Fibroblast of the aortic adventitia (primary cell): ENCODE measurements around the gene NARS2. TPM values are rescaled to one million over a fixed set of nuclear protein-coding genes. Genes with fewer than 3 reads are reported as not detected.

Experiments used
- DNase-seq: peaks from one replicate; pipeline ENCODE4 v3.0.0-alpha.2; 2010; ENCODE audit warnings: low read depth
- H3K4me3 ChIP-seq: 2 replicates; pipeline ENCODE4 v1.5.1; 2011; ENCODE audit warnings: low read depth, mild to moderate bottlenecking, control low read depth, low read length, moderate library complexity
- total RNA-seq: library from RNA; depleted of rRNA; stranded (reverse); fragments of >200 nt; gene quantifications from 2 replicates; pipeline ENCODE4 v1.2.3, GENCODE V29; 2012; ENCODE audit warnings: low replicate concordance
- TF ChIP-seq, protein P1 (sequence below): IDR thresholded peaks from 2 replicates; pipeline ENCODE4 v1.5.1; 2011; ENCODE audit warnings: mild to moderate bottlenecking, low read length, control low read depth, inconsistent platforms; ENCODE audit not compliant: insufficient read depth

Gene NARS2
- total RNA-seq, 1 donor: 15.1 TPM

DNA sequence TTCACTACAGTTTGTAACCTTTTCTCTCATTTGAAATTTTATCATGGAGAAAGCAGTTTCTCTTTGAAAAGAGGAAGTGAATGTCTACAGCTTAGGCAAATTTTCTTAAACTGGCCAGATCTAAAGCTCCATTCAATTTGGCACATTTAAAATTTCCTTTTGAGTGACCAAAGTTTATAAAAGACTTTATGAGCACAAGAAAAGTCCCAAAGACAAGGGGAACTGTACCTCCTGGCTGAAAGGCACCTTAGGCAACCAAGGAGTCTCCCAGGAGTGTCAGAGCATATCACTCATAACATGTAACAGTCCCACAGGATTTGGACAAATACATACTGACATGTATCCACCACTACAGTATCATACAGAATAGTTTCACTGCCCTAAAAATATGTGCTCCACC lies 41.3 kb downstream of the NARS2 start:
- TF ChIP-seq, protein P1, sequence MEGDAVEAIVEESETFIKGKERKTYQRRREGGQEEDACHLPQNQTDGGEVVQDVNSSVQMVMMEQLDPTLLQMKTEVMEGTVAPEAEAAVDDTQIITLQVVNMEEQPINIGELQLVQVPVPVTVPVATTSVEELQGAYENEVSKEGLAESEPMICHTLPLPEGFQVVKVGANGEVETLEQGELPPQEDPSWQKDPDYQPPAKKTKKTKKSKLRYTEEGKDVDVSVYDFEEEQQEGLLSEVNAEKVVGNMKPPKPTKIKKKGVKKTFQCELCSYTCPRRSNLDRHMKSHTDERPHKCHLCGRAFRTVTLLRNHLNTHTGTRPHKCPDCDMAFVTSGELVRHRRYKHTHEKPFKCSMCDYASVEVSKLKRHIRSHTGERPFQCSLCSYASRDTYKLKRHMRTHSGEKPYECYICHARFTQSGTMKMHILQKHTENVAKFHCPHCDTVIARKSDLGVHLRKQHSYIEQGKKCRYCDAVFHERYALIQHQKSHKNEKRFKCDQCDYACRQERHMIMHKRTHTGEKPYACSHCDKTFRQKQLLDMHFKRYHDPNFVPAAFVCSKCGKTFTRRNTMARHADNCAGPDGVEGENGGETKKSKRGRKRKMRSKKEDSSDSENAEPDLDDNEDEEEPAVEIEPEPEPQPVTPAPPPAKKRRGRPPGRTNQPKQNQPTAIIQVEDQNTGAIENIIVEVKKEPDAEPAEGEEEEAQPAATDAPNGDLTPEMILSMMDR: no peak
- H3K4me3 ChIP-seq: no peak overlapping the region
- DNase-seq: no peak

DNA sequence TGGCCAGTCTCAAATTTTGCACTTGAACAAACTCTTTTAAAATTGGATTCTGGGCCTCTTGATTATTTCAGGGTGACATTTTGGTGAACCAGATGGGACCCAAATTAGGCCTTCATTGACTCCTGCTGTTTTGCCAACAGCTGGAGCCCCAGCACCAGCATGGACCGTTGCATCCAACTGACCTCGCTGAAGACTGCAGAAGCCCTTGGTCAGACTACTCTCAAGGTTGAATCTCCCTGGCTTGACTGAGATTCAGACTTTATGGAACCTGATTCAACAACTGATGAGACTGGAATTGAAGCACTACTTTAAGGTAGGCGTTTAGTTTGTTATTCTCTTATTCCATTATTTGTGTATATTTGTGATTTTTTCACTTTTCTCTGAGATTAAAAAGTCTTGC lies 41.7 kb downstream of the NARS2 start:
- H3K4me3 ChIP-seq: no peak overlapping the region
- TF ChIP-seq, protein P1: no peak
- no peak for DNase-seq

DNA sequence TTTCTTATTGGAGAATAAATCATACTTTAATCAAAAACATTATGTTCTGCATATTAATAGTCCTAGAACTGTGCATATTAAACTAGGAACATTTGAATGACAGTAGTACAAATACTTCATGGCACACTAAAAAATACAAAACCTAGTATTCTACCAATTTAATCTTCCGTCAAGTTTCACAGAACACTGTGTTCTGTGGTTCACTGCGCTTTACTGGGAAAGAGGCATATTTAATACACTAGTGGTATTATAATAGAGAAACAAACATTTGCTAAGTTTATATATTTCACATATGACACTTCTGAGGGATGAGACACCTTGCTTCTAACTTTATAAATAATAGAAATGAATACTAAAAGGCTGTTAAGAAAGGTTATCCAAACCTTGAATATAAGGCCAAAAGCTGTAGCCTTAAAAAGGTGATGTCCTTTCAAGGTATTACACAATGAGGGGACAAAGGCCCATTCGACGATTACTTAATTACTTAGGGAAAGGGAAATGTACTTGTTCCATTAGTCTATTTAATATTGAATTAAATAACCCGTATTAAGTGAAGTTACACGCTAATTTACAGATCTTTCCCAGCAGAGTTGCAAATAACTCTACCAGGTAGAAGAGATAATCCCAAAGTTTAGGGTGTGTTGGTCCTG lies 48.0 kb downstream of the NARS2 start:
- TF ChIP-seq, protein P1: no peak
- DNase-seq: no peak
- H3K4me3 ChIP-seq: no peak overlapping the region

DNA sequence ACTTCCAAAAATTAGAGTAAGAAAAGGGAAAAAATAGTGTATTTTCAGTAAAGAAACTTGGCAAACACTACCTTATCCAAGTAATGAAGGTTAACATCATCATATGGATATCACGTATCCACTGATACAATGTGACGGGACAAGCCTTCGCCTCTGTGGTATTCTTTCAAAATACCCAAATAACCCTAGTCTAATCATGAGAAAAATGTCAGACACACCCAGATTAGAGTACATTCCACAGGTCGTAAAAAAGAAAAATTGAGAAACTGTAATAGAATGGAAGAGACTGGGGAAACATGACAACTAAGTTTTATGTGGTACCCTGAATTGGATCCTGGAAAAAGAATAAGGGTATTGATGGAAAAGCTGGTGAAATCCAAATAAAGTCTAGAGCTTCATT lies 48.9 kb downstream of the NARS2 start:
- no peak for DNase-seq

DNA sequence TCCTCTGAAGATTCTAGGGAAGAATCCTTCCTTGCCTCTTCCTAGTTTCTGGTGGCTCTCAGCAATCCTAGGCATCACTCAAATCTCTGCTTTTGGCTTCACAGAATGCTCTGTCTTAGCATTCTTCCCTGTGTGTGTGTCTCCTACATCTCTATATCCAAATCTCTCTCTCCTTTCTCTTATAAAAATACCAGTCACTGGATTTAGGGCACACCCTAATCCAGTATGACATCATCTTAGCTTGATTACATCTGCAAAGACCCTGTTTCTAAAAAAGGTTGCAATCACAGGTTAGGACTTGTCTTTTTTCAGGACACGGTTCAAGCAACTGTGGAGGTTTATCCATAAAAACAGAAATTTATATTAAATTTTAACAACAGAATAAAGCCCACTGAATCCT lies 54.4 kb downstream of the NARS2 start:
- peak; percentile 12 for DNase-seq
- TF ChIP-seq, protein P1: no peak
- H3K4me3 ChIP-seq: no peak overlapping the region

More for the DNA sequence above, 48.9 kb downstream of the NARS2 start:
- no peak overlapping the region for H3K4me3 ChIP-seq
- TF ChIP-seq, protein P1: no peak

DNA sequence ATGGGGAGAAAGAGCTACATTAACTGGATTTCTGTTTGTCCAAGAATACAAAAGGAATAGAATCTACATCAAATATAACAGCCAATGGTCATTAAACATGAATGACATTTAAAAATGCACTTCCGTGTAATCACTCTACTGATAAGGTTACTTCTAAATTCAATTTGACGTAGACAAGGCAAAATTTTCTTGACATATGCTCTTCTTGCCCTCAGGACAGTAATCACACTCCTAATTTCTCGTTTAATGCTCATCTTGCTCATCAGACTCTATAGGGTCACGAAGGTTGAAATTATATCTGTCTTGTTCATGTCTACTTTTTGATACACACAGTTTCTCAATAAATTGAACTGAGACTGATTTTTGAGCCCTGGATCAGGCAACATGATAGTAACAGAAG lies 58.4 kb downstream of the NARS2 start:
- H3K4me3 ChIP-seq: no peak overlapping the region

More for the DNA sequence above, 58.4 kb downstream of the NARS2 start:
- no peak for DNase-seq
- TF ChIP-seq, protein P1: no peak
